ENCODE results near the gene CAPZB. TPM values are rescaled to one million over a fixed set of nuclear protein-coding genes. Genes with fewer than 3 reads are reported as not detected.

Gene CAPZB
- total and polyA plus RNA-seq, 2 donors (not counting 3 experiments of a cell fraction or from before 2014, with no cell fraction given) = 196 to 347 TPM

GRCh38 chr1:19328486-19328885, 156.9 kb downstream of the CAPZB start:
- intact Hi-C loops (cut with micrococcal nuclease) = no loop called here
- no peaks in the 10 kb centered on the region for H4K20me1 ChIP-seq (replicated peaks; ENCODE audit: control insufficient read depth, extremely low read depth, insufficient read depth, low read length)
- no TSS peak for BruUV-seq (replicated peaks)
- no peak overlapping the region for H3K4me3 ChIP-seq (replicated peaks in 1 of 3; ENCODE audit: insufficient read depth in 1 of 3, low read depth in 1 of 3, low read length in 3 of 3)
- no peaks in the 10 kb centered on the region for H3K9me1 ChIP-seq (replicated peaks; ENCODE audit: control insufficient read depth, extremely low read depth, insufficient read depth, low read length)
- POLR2A ChIA-PET = no interaction called here
- DNase-seq (ENCODE audit: low read depth, low spot score) (no peak), FAIRE-seq (no peak)
- peaks cover 4 to 33% of the 10 kb centered on the region in 2 experiments for H3K36me3 ChIP-seq (ENCODE audit: control insufficient read depth in 2 of 2, extremely low read depth in 1 of 2, insufficient read depth in 2 of 2, low read length in 2 of 2)
- H3K9me3 ChIP-seq (replicated peaks; ENCODE audit: control insufficient read depth, insufficient read depth, low read length) = no peaks in the 10 kb centered on the region
- CTCF ChIA-PET = interaction anchor here (1.2 kb wide), 1 partner anchor 16 kb away, joined by 3 read pairs; no protein-coding TSS in a partner anchor
- no peak for TF ChIP-seq CTCF (IDR thresholded peaks at IDR 0.05; ENCODE audit: extremely low read depth in 1 of 2, insufficient read depth in 1 of 2, low read depth in 1 of 2, low read length in 2 of 2)
- no peak for TF ChIP-seq EZH2 (IDR thresholded peaks at IDR 0.05; ENCODE audit: borderline replicate concordance, low read depth, low read length, severe bottlenecking)
- no peak for TF ChIP-seq FOS (IDR thresholded peaks at IDR 0.05; ENCODE audit: borderline replicate concordance, insufficient read depth, low read length)
- TF ChIP-seq POLR2A (IDR thresholded peaks at IDR 0.05; ENCODE audit: low read depth, low read length) = no peak
- no peak for TF ChIP-seq GATA2 (IDR thresholded peaks at IDR 0.05; ENCODE audit: insufficient read depth, insufficient read length, low read depth, low read length)
- TF ChIP-seq JUN (IDR thresholded peaks at IDR 0.05; ENCODE audit: borderline replicate concordance, insufficient read depth, insufficient read length, low read depth) = no peak
- no peak for TF ChIP-seq MAX (IDR thresholded peaks at IDR 0.05; ENCODE audit: insufficient read depth, insufficient read length)
- no peak for TF ChIP-seq POLR2AphosphoS5 (IDR thresholded peaks at IDR 0.05; ENCODE audit: insufficient read depth, low read depth, low read length)
- no peak for TF ChIP-seq MYC (IDR thresholded peaks at IDR 0.05; ENCODE audit: low read depth, low read length)
- H2AFZ ChIP-seq (ENCODE audit: low read depth, low read length) = no peak overlapping the region
- no peak overlapping the region for H3K4me2 ChIP-seq (ENCODE audit: insufficient read depth, low read length)
- no peaks in the 10 kb centered on the region for H3K27me3 ChIP-seq (ENCODE audit: control insufficient read depth in 2 of 2, insufficient read depth in 2 of 2, low read length in 2 of 2)
- no peaks in the 10 kb centered on the region for H3K4me1 ChIP-seq (ENCODE audit: control insufficient read depth, extremely low read depth, insufficient read depth, low read length)
- H3K27ac ChIP-seq (ENCODE audit: insufficient read depth, low read depth, low read length) = no peak overlapping the region
- dilution Hi-C loops (cut with MboI; ENCODE audit: extremely low pct_ligation_motif_present, low sequenced_read_pairs) = no loop called here
- no peak overlapping the region for H3K9ac ChIP-seq (replicated peaks; ENCODE audit: extremely low read depth, insufficient read depth, low read length)
- H3K79me2 ChIP-seq (ENCODE audit: control insufficient read depth, insufficient read depth, low read length) = no peaks in the 10 kb centered on the region
